Hepatocyte (in vitro differentiated cells): ENCODE data around the gene RBM39. TPM values are rescaled to one million over a fixed set of nuclear protein-coding genes. Genes with fewer than 3 reads are reported as not detected.

ENCODE experiments used
- DNase-seq: peaks from one replicate; pipeline ENCODE4 v3.0.0-alpha.2; 2016; ENCODE audit warnings: low spot score
- H2AFZ ChIP-seq: fragments of 200-600 bp; sonication (generic); 2 replicates; pipeline ENCODE4 v1.6.0; 2016; ENCODE audit warnings: antibody characterized with exemption, mild to moderate bottlenecking
- H3K27ac ChIP-seq: fragments of 200-600 bp; sonication (generic); 2 replicates; pipeline ENCODE4 v1.5.1; 2016; ENCODE audit warnings: mild to moderate bottlenecking
- H3K27me3 ChIP-seq: fragments of 200-600 bp; sonication (generic); 2 replicates; pipeline ENCODE4 v1.6.1; 2016
- H3K36me3 ChIP-seq: fragments of 200-600 bp; sonication (generic); replicated peaks from 2 replicates; pipeline ENCODE4 v1.5.1; 2016; ENCODE audit warnings: low read depth; ENCODE audit not compliant: insufficient read depth
- H3K4me1 ChIP-seq: fragments of 200-600 bp; sonication (generic); 2 replicates; pipeline ENCODE4 v1.5.1; 2016; ENCODE audit warnings: mild to moderate bottlenecking, moderate library complexity; ENCODE audit not compliant: insufficient read depth
- H3K4me2 ChIP-seq: fragments of 200-600 bp; sonication (generic); 2 replicates; pipeline ENCODE4 v1.6.0; 2016
- H3K4me3 ChIP-seq: fragments of 200-600 bp; sonication (generic); 2 replicates; pipeline ENCODE4 v1.5.1; 2016; ENCODE audit warnings: mild to moderate bottlenecking
- H3K79me2 ChIP-seq: fragments of 200-600 bp; sonication (generic); 2 replicates; pipeline ENCODE4 v1.6.0; 2017; ENCODE audit warnings: mild to moderate bottlenecking
- H3K9me2 ChIP-seq: fragments of 200-600 bp; sonication (generic); replicated peaks from 2 replicates; pipeline ENCODE4 v1.6.0; 2017; ENCODE audit warnings: mild to moderate bottlenecking; ENCODE audit not compliant: insufficient read depth
- H3K9me3 ChIP-seq: fragments of 200-600 bp; sonication (generic); 2 replicates; pipeline ENCODE4 v1.5.1; 2016; ENCODE audit warnings: low read depth, mild to moderate bottlenecking
- H4K20me1 ChIP-seq: fragments of 200-600 bp; sonication (generic); 2 replicates; pipeline ENCODE4 v1.6.0; 2016; ENCODE audit warnings: mild to moderate bottlenecking; ENCODE audit not compliant: insufficient read depth, poor library complexity, severe bottlenecking
- EZH2 ChIP-seq: fragments of 200-600 bp; sonication (generic); IDR thresholded peaks from 2 replicates; pipeline ENCODE4 v1.6.1; 2016; ENCODE audit warnings: antibody characterized with exemption, mild to moderate bottlenecking, borderline replicate concordance
- EZH2phosphoT487 ChIP-seq: fragments of 200-600 bp; sonication (generic); IDR thresholded peaks from one replicate; pipeline ENCODE4 v1.6.1; 2018; ENCODE audit warnings: antibody characterized with exemption, mild to moderate bottlenecking, low read depth, moderate library complexity; ENCODE audit not compliant: unreplicated experiment, severe bottlenecking
- WGBS: methylation state at CpG from one replicate; pipeline ENCODE4 v1.1.6; 2016; ENCODE audit warnings: low lambda C conversion rate; ENCODE audit errors: missing lambda C conversion rate; 5-methylcytosine and 5-hydroxymethylcytosine counted together
- polyA plus RNA-seq: library from polyadenylated mRNA; unstranded; fragments of >200 nt; fragmentation: Nextera tagmentation; extraction: Ambion mirVana; gene quantifications from 2 replicates; pipeline ENCODE4 v1.2.1, GENCODE V29; 2016
- total RNA-seq: library from RNA; depleted of rRNA; stranded (reverse); fragments of >200 nt; gene quantifications from 2 replicates; pipeline ENCODE4 v1.2.3, GENCODE V29; 2014
- TF ChIP-seq, protein P1 (sequence below): fragments of 200-600 bp; sonication (generic); IDR thresholded peaks from 2 replicates; pipeline ENCODE4 v1.5.1; 2016; ENCODE audit warnings: antibody characterized with exemption, mild to moderate bottlenecking; ENCODE audit not compliant: poor library complexity

Gene RBM39
- total and polyA plus RNA-seq, 2 experiments from 2014 or later, result 200 to 423 TPM

DNA sequence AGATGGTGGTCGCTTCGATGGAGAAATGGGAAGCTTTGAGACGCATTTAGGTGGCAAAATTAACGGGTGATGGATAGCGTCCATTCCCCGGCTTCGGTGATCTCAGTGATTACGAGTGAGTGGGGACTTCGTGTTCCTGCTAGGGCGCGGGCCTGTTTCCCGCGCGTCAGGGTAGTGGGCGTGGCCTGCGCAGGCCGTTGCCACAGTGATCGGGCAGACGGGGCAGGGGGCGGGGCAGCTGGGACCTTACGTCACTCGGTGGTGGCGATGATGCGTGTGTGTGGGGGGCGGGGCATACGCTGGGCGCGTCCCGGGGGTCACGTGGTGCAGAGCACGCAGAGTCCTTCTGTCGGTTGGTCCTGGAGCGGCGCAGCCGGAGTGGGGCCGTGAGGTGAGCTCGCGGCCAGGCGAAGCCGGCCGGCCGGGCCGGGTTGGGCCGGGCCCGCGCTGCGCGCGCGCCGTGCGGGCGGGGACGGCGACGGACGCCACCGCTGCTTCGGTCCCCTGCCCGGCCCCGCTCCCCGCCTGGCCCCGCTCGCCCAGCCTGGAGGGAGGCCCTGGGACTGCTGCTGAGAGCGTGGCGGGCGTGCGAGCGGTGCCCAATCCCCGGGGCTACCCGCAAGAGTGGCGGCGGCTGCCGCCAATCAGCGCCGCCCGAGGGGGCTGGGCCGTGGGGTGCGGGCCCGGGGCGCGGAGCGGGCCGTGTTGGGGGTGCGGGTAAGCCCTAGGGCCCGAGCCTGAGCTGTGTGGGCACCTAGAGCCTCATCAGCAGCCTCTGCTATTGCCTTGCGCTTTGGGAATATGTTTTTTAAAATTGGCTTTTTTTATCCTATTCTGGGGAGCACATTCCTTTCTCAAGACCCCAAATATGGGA, 29.9 kb upstream of the RBM39 start, which contains the start of gene PHF20:
TSS of gene PHF20 (plus strand) at position 327 of the 874 bp plus-strand sequence. CDS start 29,508 bp downstream, outside the sequence.
- Histone ChIP-seq H3K27me3 (no peaks in the 10 kb centered on the region), H3K79me2 (peaks cover 41% of the 10 kb centered on the region), H3K27ac (peak within 1 kb of the TSS; percentile 67), H3K4me1 (peaks cover 27% of the 10 kb centered on the region), H3K4me3 (peak within 1 kb of the TSS; percentile 45), H3K9me3 (no peaks in the 10 kb centered on the region), H3K9me2 (no peaks in the 10 kb centered on the region), H2AFZ (peak within 1 kb of the TSS; percentile 78), H3K4me2 (peak within 1 kb of the TSS; percentile 93), H4K20me1 (peaks cover 21% of the 10 kb centered on the region), H3K36me3 (no peaks in the 10 kb centered on the region)
- WGBS, result 10% methylated on average over 32 of the region's 87 CpGs
- TF ChIP-seq EZH2 (no peak), EZH2phosphoT487 (no peak)
- TF ChIP-seq, protein P1, sequence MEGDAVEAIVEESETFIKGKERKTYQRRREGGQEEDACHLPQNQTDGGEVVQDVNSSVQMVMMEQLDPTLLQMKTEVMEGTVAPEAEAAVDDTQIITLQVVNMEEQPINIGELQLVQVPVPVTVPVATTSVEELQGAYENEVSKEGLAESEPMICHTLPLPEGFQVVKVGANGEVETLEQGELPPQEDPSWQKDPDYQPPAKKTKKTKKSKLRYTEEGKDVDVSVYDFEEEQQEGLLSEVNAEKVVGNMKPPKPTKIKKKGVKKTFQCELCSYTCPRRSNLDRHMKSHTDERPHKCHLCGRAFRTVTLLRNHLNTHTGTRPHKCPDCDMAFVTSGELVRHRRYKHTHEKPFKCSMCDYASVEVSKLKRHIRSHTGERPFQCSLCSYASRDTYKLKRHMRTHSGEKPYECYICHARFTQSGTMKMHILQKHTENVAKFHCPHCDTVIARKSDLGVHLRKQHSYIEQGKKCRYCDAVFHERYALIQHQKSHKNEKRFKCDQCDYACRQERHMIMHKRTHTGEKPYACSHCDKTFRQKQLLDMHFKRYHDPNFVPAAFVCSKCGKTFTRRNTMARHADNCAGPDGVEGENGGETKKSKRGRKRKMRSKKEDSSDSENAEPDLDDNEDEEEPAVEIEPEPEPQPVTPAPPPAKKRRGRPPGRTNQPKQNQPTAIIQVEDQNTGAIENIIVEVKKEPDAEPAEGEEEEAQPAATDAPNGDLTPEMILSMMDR, result no peak
- DNase-seq, result peak; percentile 99

DNA sequence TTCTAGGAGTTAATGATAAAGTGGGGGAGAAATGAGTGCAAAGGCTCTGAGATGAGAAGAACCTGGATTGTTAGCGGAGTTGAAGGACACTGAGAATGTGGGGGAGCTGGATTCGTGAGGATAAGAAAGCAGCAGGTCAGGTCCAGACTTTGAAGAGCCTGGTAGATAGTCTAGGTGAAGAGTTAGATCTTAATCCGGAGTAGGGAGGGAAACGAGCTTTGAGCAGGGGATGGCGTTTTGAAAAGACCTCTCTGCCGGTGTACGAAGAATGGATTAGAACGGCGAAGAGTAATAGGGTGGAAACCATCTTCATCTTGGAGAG, 29.3 kb upstream of the RBM39 start:
- 81% methylated on average over 9 of the region's 9 CpGs for WGBS

DNA sequence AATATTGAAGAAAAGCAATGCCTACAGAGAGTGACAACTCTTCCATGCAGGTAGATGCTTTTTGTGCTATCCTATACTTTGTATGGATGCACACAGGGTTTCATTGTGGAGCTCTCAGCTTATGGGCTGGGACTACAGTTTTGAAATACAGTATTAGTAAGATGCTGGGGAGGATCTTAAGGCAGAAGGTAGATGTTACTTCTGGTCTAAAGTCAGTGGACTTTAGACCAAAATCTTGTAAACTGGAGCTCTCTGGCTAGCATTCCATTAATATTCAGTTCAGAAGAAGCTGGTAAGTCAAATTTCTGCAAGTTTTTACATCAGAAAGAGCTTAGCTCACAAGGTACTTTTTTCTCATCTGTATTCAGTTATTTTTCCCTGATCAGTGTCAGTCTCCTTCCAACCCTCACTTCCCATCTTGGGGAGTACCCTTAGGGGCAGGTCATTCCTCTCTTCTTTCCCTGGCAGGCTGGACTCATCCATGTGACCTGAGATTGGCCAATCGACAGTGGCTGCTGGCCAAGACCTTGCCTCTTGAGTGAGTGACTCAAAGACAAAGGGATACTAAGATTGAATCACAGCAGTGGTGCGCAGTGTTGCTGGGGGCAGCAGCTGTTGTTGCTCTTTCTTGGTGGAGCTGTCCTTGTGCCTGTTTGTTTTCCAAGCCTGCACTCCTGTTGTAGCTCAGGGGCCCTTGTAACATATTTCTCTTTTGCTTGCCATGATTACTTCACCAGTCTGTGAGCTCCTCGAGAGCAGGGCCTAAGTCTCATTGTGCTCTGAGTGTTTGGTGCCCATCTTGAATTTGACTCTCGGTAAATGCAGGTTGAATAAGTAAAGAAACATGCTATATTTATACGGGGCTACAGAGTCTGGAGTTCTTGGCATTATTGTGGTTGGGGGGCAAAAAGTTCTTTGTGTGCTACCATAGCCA, 26.9 kb upstream of the RBM39 start:
- 63% methylated on average over 5 of the region's 5 CpGs for WGBS
- DNase-seq, result peak; percentile 85
- no peaks in the 10 kb centered on the region for H3K9me2 ChIP-seq
- peaks cover 21% of the 10 kb centered on the region for H3K4me1 ChIP-seq
- peaks cover 12% of the 10 kb centered on the region for H3K79me2 ChIP-seq
- peak overlapping the region; percentile 9 for H2AFZ ChIP-seq
- no peaks in the 10 kb centered on the region for H3K9me3 ChIP-seq
- TF ChIP-seq EZH2 (no peak), EZH2phosphoT487 (no peak)
- TF ChIP-seq, protein P1, result no peak
- no peaks in the 10 kb centered on the region for H3K36me3 ChIP-seq
- peak overlapping the region; percentile 41 for H3K4me2 ChIP-seq
- H3K4me3 ChIP-seq, result no peak overlapping the region
- H3K27ac ChIP-seq, result peak overlapping the region; percentile 77
- no peaks in the 10 kb centered on the region for H4K20me1 ChIP-seq
- H3K27me3 ChIP-seq, result no peaks in the 10 kb centered on the region

More for the DNA sequence above, 29.3 kb upstream of the RBM39 start:
- Histone ChIP-seq H3K79me2 (peaks cover 35% of the 10 kb centered on the region), H3K27ac (peak overlapping the region; percentile 67), H2AFZ (peak overlapping the region; percentile 78), H3K4me2 (peak overlapping the region; percentile 68), H4K20me1 (peaks cover 19% of the 10 kb centered on the region), H3K36me3 (no peaks in the 10 kb centered on the region), H3K4me1 (peaks cover 21% of the 10 kb centered on the region), H3K4me3 (no peak overlapping the region), H3K27me3 (no peaks in the 10 kb centered on the region), H3K9me2 (no peaks in the 10 kb centered on the region), H3K9me3 (no peaks in the 10 kb centered on the region)
- DNase-seq, result no peak
- TF ChIP-seq EZH2 (no peak), EZH2phosphoT487 (no peak)
- TF ChIP-seq, protein P1, result no peak
